ENCODE results near the gene CCDC178.

GRCh38 chr18:33076601-33077000 is 363.9 kb downstream of the CCDC178 start:
- TF ChIP-seq EZH2 (IDR thresholded peaks at IDR 0.05; ENCODE audit: borderline replicate concordance, insufficient read depth, low read length, poor library complexity, severe bottlenecking) (no peak), TAF1 (IDR thresholded peaks at IDR 0.05; ENCODE audit: low read depth) (no peak), CTCF (IDR thresholded peaks at IDR 0.05; ENCODE audit: poor library complexity, severe bottlenecking) (no peak), POLR2AphosphoS5 (IDR thresholded peaks at IDR 0.05) (no peak), EP300 (conservative IDR thresholded peaks at IDR 0.05; ENCODE audit: poor library complexity, severe bottlenecking) (no peak), RAD21 (conservative IDR thresholded peaks at IDR 0.05) (no peak)
